GM21737 (cell line): Measurements from ENCODE around the gene TRPM8.
"Not testable (repeated sequence)": the region's sequence is repeated elsewhere in the genome, so short reads cannot be mapped to it uniquely, and the experiment has no call there.

Source experiments
- ATAC-seq: cut with Tn5 transposase; IDR thresholded peaks from one replicate; pipeline ENCODE4 v1.9.1; 2021; ENCODE audit warnings: mild to moderate bottlenecking, moderate library complexity; ENCODE audit not compliant: unreplicated experiment

The TRPM8 gene

DNA sequence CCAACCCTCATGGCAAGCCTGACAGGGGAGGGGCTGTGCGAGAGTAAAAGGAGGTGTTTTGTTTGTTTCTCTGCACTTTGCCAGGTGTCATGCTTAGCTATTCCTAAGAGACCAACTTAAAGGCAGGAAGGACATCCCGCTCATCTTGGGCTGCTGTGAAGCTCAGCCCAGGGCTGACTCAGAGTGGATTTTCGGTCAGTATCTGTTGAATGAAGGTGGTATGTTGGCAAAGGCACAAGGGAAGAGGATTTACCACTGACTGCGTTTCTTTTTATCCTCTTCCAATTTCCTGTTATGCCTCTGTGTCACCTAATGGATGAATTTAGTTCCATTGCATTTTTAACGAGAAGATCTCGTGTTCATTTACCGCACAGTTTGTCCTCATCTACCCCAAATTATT lies 18.9 kb downstream of the TRPM8 start:
- ATAC-seq, result no peak

GRCh38 chr2:233938676-233939370 lies 21.6 kb downstream of the TRPM8 start:
- ATAC-seq, result no peak

DNA sequence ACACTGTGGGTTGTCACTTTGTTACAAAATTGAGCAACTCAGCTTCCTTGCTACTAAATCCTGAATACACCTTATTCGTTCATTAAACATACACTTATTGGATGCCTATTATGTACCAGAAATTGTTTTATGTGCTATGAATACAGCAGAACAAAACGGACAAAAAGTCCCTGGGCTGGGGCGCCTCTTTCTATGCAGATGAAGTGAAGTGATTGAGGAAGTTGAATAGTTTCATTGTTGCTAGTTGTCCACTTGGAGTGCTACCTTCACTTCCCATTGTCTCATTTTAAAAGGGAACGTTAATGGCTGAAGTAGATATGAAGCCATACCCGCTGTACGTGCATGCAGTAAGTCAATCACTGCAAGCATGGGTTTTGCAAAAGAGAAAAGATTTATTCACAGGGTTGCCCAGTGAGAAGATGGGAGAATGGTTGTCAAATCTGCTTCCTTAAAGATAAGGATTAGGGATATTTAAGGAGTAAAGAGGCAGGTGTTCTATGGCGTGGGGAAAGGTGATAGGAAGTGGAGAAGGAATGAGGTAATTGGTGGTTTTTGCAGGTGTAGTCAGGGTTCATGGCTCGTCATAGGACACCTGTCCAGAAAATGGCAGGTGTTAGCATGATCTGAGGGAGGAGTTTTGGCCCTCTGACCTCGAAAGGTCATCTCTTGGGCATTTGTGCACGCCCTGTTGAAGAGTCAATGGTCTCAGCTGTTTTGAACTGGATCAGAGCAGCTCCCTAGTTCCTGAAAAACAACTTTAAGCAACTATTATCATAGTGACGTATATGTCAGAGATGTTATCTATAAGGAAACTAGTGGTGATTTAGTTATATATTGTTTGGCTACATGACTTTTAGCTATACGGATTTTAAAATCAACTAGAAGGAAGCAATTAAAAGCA lies 23.5 kb downstream of the TRPM8 start:
- ATAC-seq, result no peak

- no peak for ATAC-seq
Measured at GRCh38 chr2:233942731-233943130, 25.6 kb downstream of the TRPM8 start.

DNA sequence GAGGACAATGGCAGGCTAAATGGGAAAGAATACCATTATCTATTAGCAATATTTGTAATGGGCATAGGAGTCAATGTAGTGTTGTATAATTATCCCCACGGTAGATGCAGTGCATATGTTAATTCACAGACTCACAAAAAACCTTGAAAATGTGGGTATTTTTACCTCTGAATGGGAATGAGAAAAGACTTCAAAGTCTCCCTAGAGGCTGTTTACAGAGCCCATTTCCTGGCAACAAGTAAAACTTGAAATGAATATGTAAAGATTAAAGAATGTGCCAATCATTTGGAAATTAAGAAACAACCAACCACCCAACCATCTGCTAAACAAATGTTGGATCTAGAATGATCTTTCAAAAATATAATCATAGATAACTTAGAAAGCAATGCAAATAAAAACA lies 27.1 kb downstream of the TRPM8 start:
- no peak for ATAC-seq

DNA sequence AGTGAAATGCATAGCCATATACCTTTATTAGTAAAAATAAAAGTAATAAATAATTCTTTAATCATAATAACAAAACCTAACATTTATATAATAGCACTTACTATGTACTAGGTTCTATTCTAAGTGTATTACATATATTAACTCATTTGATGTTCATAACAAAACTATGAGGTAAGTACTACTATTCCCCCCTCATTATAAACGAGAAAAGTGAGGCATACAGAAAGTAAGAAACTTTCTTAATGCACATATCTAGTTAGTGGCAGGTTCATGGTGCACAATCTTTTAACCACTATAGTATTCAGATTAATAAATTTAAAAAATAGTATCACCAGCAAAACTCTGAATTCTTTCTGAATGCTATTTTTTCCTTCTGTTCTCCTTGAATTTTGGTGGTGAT lies 27.5 kb downstream of the TRPM8 start:
- no peak for ATAC-seq

GRCh38 chr2:233945146-233945545 lies 28.0 kb downstream of the TRPM8 start:
- ATAC-seq, result no peak

- ATAC-seq, result no peak
Measured at GRCh38 chr2:233950078-233950825, 33.1 kb downstream of the TRPM8 start.

DNA sequence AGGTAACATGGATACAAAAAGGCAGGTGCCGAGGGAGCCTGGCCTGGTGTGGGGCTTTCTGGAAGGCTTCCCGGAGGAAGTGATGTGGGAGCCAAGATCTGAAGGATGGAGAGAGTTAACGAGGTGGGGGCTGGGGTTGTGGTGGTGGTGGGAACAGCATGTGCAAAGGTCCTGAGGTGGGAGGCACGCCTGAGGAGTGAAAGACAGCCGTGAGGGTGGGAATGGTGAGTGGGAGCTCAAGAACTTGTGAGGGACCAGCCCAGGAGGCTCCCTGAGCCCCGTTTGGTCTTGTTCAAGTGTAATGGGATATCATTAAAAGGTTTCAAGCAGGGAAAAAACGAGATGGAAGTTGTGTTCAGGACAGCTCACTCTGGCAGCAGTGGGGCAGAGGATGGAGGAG lies 35.2 kb downstream of the TRPM8 start:
- ATAC-seq, result no peak

- ATAC-seq, result no peak
Measured at GRCh38 chr2:233953087-233953801, 36.1 kb downstream of the TRPM8 start.

DNA sequence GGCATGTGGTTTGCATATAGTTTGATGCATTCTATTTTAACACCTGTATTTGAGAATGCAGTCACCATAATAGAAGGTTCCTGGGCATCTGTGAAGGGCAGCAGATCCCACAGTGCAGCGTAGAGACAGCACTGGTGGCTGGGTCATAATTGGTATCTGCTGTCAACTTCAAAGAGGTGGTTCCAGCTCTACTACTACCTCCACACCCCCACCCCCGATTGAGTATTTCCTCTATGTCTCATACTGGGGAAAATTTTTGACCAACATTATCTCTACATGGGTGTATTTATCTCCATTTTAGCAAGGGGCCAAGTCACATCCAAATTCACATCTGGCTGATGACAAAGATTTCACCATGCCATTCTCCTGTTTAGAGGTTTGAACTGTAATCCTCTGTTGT lies 43.0 kb downstream of the TRPM8 start:
- ATAC-seq, result no peak

DNA sequence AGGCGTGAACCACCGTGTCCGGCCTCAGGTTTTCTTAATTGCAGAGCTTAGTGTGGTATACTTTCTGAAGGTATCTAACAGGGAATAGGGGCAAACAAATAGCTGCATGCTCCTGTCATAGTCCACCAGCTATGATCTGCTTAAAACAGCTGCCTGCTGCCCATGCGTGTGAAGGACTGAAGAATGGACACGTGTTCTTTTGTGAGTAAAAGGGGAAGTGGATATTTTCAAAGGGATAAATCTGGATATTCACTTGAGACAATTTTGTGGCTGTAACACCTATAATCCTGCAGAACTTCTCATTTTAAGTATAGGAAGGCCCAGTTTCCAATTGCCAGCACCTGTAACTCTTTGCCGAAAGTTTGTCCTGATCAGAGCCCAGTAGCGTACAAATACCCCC lies 44.7 kb downstream of the TRPM8 start:
- no peak for ATAC-seq

DNA sequence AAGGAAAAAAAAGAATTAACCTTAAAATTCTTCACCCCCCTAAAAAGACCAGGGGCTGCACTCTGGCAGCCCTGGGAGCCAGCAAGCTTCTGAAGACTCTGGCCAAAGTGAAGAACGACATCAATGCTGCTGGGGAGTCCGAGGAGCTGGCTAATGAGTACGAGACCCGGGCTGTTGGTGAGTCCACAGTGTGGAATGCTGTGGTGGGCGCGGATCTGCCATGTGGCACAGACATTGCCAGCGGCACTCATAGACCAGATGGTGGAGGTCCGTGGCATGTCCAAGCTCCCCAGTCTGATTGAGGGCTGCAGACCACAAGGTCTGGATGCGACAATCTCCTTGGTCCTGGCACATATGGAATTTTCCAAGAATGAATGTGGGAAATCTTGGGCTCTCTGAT lies 47.4 kb downstream of the TRPM8 start:
- ATAC-seq, result no peak

DNA sequence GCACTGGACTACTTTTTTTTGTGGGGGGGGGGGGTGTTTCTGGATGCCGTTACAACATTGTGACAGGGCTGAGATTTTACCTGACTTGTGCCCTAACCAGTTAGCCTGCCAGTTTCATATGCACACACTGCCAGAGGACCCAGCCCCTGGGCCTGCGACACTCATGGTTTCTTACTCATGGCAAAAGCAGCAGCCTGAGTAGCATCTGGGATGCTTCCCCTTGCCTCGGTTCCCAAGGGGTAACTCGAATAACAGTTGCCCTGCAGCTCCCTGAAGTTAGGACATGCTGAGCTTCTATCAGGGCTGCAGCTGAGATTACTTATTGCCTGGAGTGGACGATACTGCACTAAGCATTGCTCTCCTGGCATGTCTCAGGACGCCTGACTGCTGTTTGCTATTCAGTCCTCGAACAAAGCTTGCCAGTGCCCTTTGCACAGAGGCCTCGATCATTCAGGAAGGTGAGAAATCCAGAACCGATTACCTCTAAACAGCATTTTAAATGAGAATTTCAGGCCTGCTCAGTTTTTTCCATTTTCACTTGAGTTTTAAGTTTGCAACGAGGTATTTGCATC lies 47.9 kb downstream of the TRPM8 start:
- no peak for ATAC-seq

- not testable (repeated sequence) for ATAC-seq
Measured at GRCh38 chr2:233965646-233966045, 48.5 kb downstream of the TRPM8 start.

DNA sequence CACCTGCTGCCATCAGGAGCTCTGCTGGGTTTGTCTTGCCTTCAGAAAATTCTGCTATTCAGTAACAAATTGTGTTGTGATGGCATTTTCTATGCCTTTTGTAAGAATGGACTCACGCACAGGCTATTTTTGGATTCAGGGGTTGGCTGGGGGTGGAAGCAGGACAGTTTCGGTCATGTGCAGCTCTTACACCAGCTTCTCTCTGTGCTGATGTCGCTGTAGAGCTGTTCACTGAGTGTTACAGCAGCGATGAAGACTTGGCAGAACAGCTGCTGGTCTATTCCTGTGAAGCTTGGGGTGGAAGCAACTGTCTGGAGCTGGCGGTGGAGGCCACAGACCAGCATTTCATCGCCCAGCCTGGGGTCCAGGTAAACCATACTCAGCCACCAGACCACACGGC lies 49.2 kb downstream of the TRPM8 start:
- no peak for ATAC-seq

DNA sequence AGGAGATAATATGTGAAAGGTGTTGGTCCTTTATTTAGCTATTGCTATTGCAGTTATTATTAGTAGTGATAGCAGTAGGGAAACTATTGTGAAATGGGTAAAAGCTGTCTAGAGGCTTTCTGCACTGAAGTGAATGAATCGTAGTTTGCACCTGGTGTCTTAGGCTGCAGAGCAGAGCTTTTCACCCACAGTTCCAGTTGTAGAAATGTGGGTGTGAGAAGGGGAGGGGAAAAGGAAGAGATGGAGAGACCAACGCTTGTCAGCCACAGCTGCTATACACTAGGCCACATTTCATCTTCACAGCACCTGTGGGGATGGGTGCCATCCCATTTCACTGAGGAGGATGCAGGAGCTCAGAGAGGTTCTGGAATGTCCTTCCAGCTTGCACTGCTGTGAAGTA lies 50.0 kb downstream of the TRPM8 start:
- no peak for ATAC-seq

DNA sequence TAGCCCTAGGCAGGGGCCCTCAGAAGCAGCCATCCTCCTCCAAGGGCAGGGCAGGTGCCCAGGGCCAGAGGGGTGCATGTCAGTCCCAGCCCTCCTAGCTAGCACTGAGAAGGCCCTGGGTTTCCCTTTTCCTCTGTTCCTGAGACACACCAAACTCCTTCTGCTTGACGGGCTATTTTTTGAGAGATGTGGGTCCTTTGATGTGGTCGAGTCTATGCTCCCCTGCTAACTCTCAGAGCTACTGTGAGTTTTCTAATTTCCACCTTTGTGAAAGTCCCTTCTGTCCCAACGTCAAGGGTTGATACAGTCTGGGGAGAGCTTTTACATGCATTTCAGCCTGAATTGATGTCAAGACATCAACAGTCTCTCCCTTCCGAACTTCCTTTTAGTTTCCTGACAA lies 51.4 kb downstream of the TRPM8 start:
- ATAC-seq, result no peak

DNA sequence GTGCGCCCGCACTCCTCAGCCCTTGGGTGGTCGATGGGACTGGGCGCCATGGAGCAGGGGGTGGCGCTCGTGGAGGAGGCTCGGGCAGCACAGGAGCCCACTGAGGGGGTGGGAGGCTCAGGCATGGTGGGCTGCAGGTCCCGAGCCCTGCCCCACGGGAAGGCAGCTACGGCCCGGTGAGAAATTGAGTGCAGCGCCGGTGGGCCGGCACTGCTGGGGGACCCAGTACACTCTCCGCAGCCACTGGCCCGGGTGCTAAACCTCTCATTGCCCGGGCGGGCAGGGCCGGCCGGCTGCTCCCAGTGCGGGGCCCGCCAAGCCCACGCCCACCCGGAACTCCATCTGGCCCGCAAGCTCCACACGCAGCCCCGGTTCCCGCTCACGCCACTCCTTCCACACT lies 55.3 kb downstream of the TRPM8 start:
- not testable (repeated sequence) for ATAC-seq

GRCh38 chr2:233972941-233973575 lies 55.9 kb downstream of the TRPM8 start:
- ATAC-seq, result no peak
